Measurements from ENCODE around the gene MGAT5.

MGAT5 gene

GRCh38 chr2:134395779-134396178 lies 141.9 kb downstream of the MGAT5 start:
- ChIA-PET POLR2A (no interaction called here), CTCF (interaction anchor here (1.0 kb wide), 1 partner anchor 150 kb away, joined by 9 read pairs; no protein-coding TSS in a partner anchor)
- no peaks in the 10 kb centered on the region for H3K9me3 ChIP-seq (ENCODE audit: control insufficient read depth, insufficient read depth, low read depth, low read length)
- no peaks in the 10 kb centered on the region for H3K4me1 ChIP-seq (ENCODE audit: control insufficient read depth, insufficient read depth, low read length)
- no peak overlapping the region for H3K27ac ChIP-seq (ENCODE audit: extremely low read depth, low read depth, low read length)
- no peaks in the 10 kb centered on the region for H3K36me3 ChIP-seq (ENCODE audit: control insufficient read depth in 2 of 2, insufficient read depth in 1 of 2, low read length in 2 of 2)
- H3K4me3 ChIP-seq (ENCODE audit: low read depth, low read length): no peak overlapping the region
- no peak for TF ChIP-seq ZBTB10 (tag by site-specific recombination; IDR thresholded peaks at IDR 0.05)
- no peak for TF ChIP-seq PRDM10 (tag by site-specific recombination; IDR thresholded peaks at IDR 0.05)
- TF ChIP-seq ZSCAN4 (tag by site-specific recombination; IDR thresholded peaks at IDR 0.05): no peak
- TF ChIP-seq ELK4 (IDR thresholded peaks at IDR 0.05; ENCODE audit: borderline replicate concordance, low read depth, low read length): no peak
- TF ChIP-seq ZNF639 (tag by site-specific recombination; IDR thresholded peaks at IDR 0.05): no peak
- no peak for TF ChIP-seq ZNF391 (tag by site-specific recombination; IDR thresholded peaks at IDR 0.05; ENCODE audit: borderline replicate concordance, low read depth)
- TF ChIP-seq ZXDB (tag by site-specific recombination; IDR thresholded peaks at IDR 0.05): no peak
- TF ChIP-seq ZNF184 (tag by site-specific recombination; IDR thresholded peaks at IDR 0.05): no peak
- no peak for TF ChIP-seq SP3 (tag by site-specific recombination; IDR thresholded peaks at IDR 0.05)
- TF ChIP-seq SCRT1 (tag by site-specific recombination; IDR thresholded peaks at IDR 0.05; ENCODE audit: borderline replicate concordance): no peak
- TF ChIP-seq HIC1 (tag by site-specific recombination; IDR thresholded peaks at IDR 0.05): no peak
- TF ChIP-seq ZNF202 (tag by site-specific recombination; IDR thresholded peaks at IDR 0.05; ENCODE audit: borderline replicate concordance): no peak
- no peak for TF ChIP-seq IKZF3 (tag by site-specific recombination; IDR thresholded peaks at IDR 0.05)
- no peak for TF ChIP-seq ZNF843 (tag by site-specific recombination; IDR thresholded peaks at IDR 0.05)
- TF ChIP-seq ZNF404 (tag by site-specific recombination; IDR thresholded peaks at IDR 0.05): no peak
